H1 (cell line): Measurements from ENCODE around the gene ADGRL3. TPM values are rescaled to one million over a fixed set of nuclear protein-coding genes. Genes with fewer than 3 reads are reported as not detected.

ENCODE experiments used
- CTCF ChIA-PET: fragments of 300-600 bp; sonication (Branson Sonifier 250); formaldehyde crosslinking; loops from one replicate; lab custom pipeline; 2021; ENCODE audit not compliant: partially characterized antibody; lab: Charles Lee
- POLR2A ChIA-PET: fragments of 300-600 bp; sonication (Branson Sonifier 250); formaldehyde crosslinking; loops from one replicate; lab custom pipeline; 2021; ENCODE audit warnings: inconsistent platforms; ENCODE audit not compliant: partially characterized antibody; lab: Charles Lee
- DNase-seq, 2 experiments: peaks; one replicate each; pipeline versions ENCODE4 v3.0.0 to v3.0.0-alpha.2; 2010 to 2022; ENCODE audit warnings: low spot score in 2 of 2, low read depth in 1 of 2, mixed read lengths in 1 of 2
- FAIRE-seq: peaks from 2 replicates; lab custom pipeline; 2011; peaks lifted over from hg19 to GRCh38; lab: Jason Lieb, UNC
- H2AFZ ChIP-seq: 2 replicates; pipeline ENCODE4 v1.8.1; 2012; ENCODE audit warnings: low read length, inconsistent platforms
- H2AK5ac ChIP-seq: 2 replicates; pipeline ENCODE4 v1.6.1; 2013; ENCODE audit warnings: low read depth, low read length
- H2BK120ac ChIP-seq: replicated peaks from 2 replicates; pipeline ENCODE3; 2013; ENCODE audit warnings: low read depth, low read length, inconsistent platforms
- H2BK12ac ChIP-seq: 2 replicates; pipeline ENCODE4 v1.6.1; 2013; ENCODE audit warnings: low read depth, low read length
- H2BK15ac ChIP-seq: 2 replicates; pipeline ENCODE4 v1.6.1; 2013; ENCODE audit warnings: low read length
- H2BK20ac ChIP-seq: 2 replicates; pipeline ENCODE4 v1.6.1; 2013; ENCODE audit warnings: low read length
- H2BK5ac ChIP-seq: 2 replicates; pipeline ENCODE4 v1.6.1; 2013; ENCODE audit warnings: low read depth, low read length
- H3K14ac ChIP-seq: 2 replicates; pipeline ENCODE4 v1.6.1; 2013; ENCODE audit warnings: inconsistent platforms; ENCODE audit not compliant: insufficient read length
- H3K18ac ChIP-seq: 2 replicates; pipeline ENCODE4 v1.6.1; 2013; ENCODE audit warnings: low read length; ENCODE audit errors: extremely low read depth
- H3K23ac ChIP-seq: 2 replicates; pipeline ENCODE4 v1.6.1; 2013; ENCODE audit warnings: inconsistent platforms; ENCODE audit not compliant: insufficient read length
- H3K23me2 ChIP-seq: 2 replicates; pipeline ENCODE4 v1.6.1; 2013; ENCODE audit warnings: low read depth, low read length
- H3K27ac ChIP-seq: 2 replicates; pipeline ENCODE4 v1.6.1; 2011; ENCODE audit warnings: low read depth, low read length, inconsistent platforms
- H3K27me3 ChIP-seq, 4 experiments: replicated peaks in 1 of 4; 1 replicate in 1 of 4; 2 replicates in 3 of 4; pipeline versions ENCODE4 v1.6.1 to v1.8.1; 2011 to 2013; ENCODE audit warnings: low read length in 3 of 4, mild to moderate bottlenecking in 3 of 4, inconsistent platforms in 2 of 4, mixed read lengths in 2 of 4, moderate library complexity in 1 of 4; ENCODE audit not compliant: control insufficient read depth in 3 of 4, insufficient read depth in 3 of 4; ENCODE audit errors: extremely low read depth in 1 of 4
- H3K36me3 ChIP-seq, 4 experiments: 2 replicates each; pipeline versions ENCODE4 v1.6.1 to v1.8.1; 2011 to 2013; ENCODE audit warnings: mild to moderate bottlenecking in 4 of 4, low read length in 3 of 4, moderate library complexity in 2 of 4, control low read depth in 1 of 4, inconsistent platforms in 1 of 4; ENCODE audit not compliant: insufficient read depth in 4 of 4, control insufficient read depth in 2 of 4
- H3K4ac ChIP-seq: replicated peaks from 2 replicates; pipeline ENCODE3; 2013; ENCODE audit warnings: low read length, low read depth, mixed read lengths, inconsistent platforms; ENCODE audit not compliant: insufficient read length
- H3K4me1 ChIP-seq, 4 experiments: replicated peaks in 1 of 4; 1 replicate in 1 of 4; 2 replicates in 3 of 4; pipeline versions ENCODE4 v1.6.1 to v1.8.1; 2011 to 2013; ENCODE audit warnings: low read length in 3 of 4, inconsistent platforms in 2 of 4, mixed read lengths in 1 of 4; ENCODE audit not compliant: insufficient read depth in 4 of 4, control insufficient read depth in 3 of 4
- H3K4me2 ChIP-seq, 2 experiments: 2 replicates each; pipeline versions ENCODE4 v1.6.1 to v1.8.1; 2011 to 2013; ENCODE audit warnings: low read depth in 2 of 2, low read length in 2 of 2, control low read depth in 1 of 2, inconsistent platforms in 1 of 2, mild to moderate bottlenecking in 1 of 2; ENCODE audit not compliant: insufficient read depth in 1 of 2
- H3K4me3 ChIP-seq, 4 experiments: fragments of 200-600, 300-600 bp in 1 of 4; sonication (generic), shearing (Covaris generic), sonication (Bioruptor Twin) in 1 of 4; 2 replicates each; pipeline versions ENCODE4 v1.5.1 to v1.8.1; 2011 to 2016; ENCODE audit warnings: low read length in 4 of 4, low read depth in 3 of 4, control low read depth in 2 of 4, inconsistent platforms in 2 of 4, mild to moderate bottlenecking in 2 of 4, mixed read lengths in 1 of 4, moderate library complexity in 1 of 4; ENCODE audit not compliant: insufficient read depth in 2 of 4; ENCODE audit errors: extremely low read depth in 1 of 4
- H3K56ac ChIP-seq: replicated peaks from 2 replicates; pipeline ENCODE3; 2013; ENCODE audit warnings: low read depth, mild to moderate bottlenecking, mixed read lengths, low read length, inconsistent platforms; ENCODE audit not compliant: insufficient read length
- H3K79me1 ChIP-seq: 2 replicates; pipeline ENCODE4 v1.6.1; 2013; ENCODE audit warnings: low read depth, low read length, control low read depth
- H3K79me2 ChIP-seq, 2 experiments: 2 replicates each; pipeline versions ENCODE4 v1.6.1 to v1.8.1; 2012 to 2013; ENCODE audit warnings: low read length in 2 of 2, mild to moderate bottlenecking in 2 of 2, inconsistent platforms in 1 of 2; ENCODE audit not compliant: insufficient read depth in 2 of 2, control insufficient read depth in 1 of 2
- H3K9ac ChIP-seq, 4 experiments: replicated peaks in 1 of 4; 1 replicate in 1 of 4; 2 replicates in 3 of 4; pipeline versions ENCODE4 v1.6.1 to v1.8.1; 2011 to 2013; ENCODE audit warnings: low read depth in 3 of 4, low read length in 3 of 4, control low read depth in 2 of 4, mild to moderate bottlenecking in 2 of 4, moderate library complexity in 2 of 4, inconsistent platforms in 1 of 4; ENCODE audit errors: extremely low read depth in 1 of 4
- H3K9me3 ChIP-seq, 2 experiments: 2 replicates each; pipeline versions ENCODE4 v1.6.1 to v1.8.1; 2012 to 2013; ENCODE audit warnings: mild to moderate bottlenecking in 2 of 2, moderate library complexity in 2 of 2, control low read depth in 1 of 2, inconsistent platforms in 1 of 2, low read depth in 1 of 2, low read length in 1 of 2, mixed read lengths in 1 of 2; ENCODE audit not compliant: insufficient read depth in 2 of 2
- H4K20me1 ChIP-seq, 2 experiments: replicated peaks in 1 of 2; 2 replicates each; pipeline versions ENCODE3 to v1.8.1; 2011 to 2013; ENCODE audit warnings: inconsistent platforms in 2 of 2, low read length in 2 of 2, mild to moderate bottlenecking in 1 of 2; ENCODE audit not compliant: insufficient read depth in 2 of 2, control insufficient read depth in 1 of 2
- H4K5ac ChIP-seq: 2 replicates; pipeline ENCODE4 v1.6.1; 2013; ENCODE audit warnings: low read length, low read depth, mixed read lengths, inconsistent platforms; ENCODE audit not compliant: insufficient read length
- H4K8ac ChIP-seq: 2 replicates; pipeline ENCODE4 v1.8.0; 2013; ENCODE audit warnings: mild to moderate bottlenecking, moderate library complexity, low read length, inconsistent platforms; ENCODE audit not compliant: insufficient read depth; ENCODE audit errors: extremely low read depth
- H4K91ac ChIP-seq: replicated peaks from 2 replicates; pipeline ENCODE3; 2013; ENCODE audit warnings: low read length, mixed read lengths, inconsistent platforms; ENCODE audit not compliant: insufficient read length
- CEBPB ChIP-seq: IDR thresholded peaks from 2 replicates; pipeline ENCODE4 v1.6.1; 2012; ENCODE audit warnings: low read depth, low read length
- GABPA ChIP-seq: IDR thresholded peaks from 2 replicates; pipeline ENCODE4 v1.6.1; 2011; ENCODE audit warnings: mild to moderate bottlenecking, low read length, moderate library complexity, borderline replicate concordance; ENCODE audit not compliant: insufficient read depth
- JUND ChIP-seq: IDR thresholded peaks from 2 replicates; pipeline ENCODE4 v1.6.1; 2011; ENCODE audit warnings: mild to moderate bottlenecking, improper control_type of control experiment, low read length
- PHF8 ChIP-seq: fragments of 200-600 bp; sonication (generic); conservative IDR thresholded peaks from 2 replicates; pipeline ENCODE4 v1.7.1; 2012; ENCODE audit warnings: low read depth, mild to moderate bottlenecking, inconsistent platforms, low read length, moderate library complexity
- SAP30 ChIP-seq: fragments of 300-600 bp; sonication (generic); IDR thresholded peaks from 2 replicates; pipeline ENCODE4 v1.7.1; 2012; ENCODE audit warnings: low read length, moderate library complexity, mild to moderate bottlenecking, inconsistent platforms; ENCODE audit not compliant: insufficient read depth, insufficient replicate concordance
- SIX5 ChIP-seq: IDR thresholded peaks from 2 replicates; pipeline ENCODE4 v1.6.1; 2011; ENCODE audit warnings: mild to moderate bottlenecking, low read depth, low read length
- USF2 ChIP-seq: IDR thresholded peaks from 2 replicates; pipeline ENCODE4 v1.6.1; 2011; ENCODE audit warnings: low read length, improper control_type of control experiment
- ZNF274 ChIP-seq: IDR thresholded peaks from 2 replicates; pipeline ENCODE4 v1.7.0; 2012; ENCODE audit warnings: low read length, borderline replicate concordance; ENCODE audit errors: extremely low read depth
- WGBS, 2 experiments: shearing (Covaris generic) in 1 of 2; methylation state at CpG; one replicate each; pipeline versions ENCODE4 v1.1.6 to v1.1.7; 2013 to 2015; ENCODE audit warnings: low lambda C conversion rate in 2 of 2, mixed read lengths in 2 of 2, inconsistent platforms in 1 of 2, low coverage in 1 of 2, missing lambda C conversion rate in 1 of 2; ENCODE audit not compliant: insufficient replicate concordance in 2 of 2, insufficient coverage in 1 of 2, insufficient read length in 1 of 2; ENCODE audit errors: extremely low coverage in 1 of 2, missing lambda C conversion rate in 1 of 2; 5-methylcytosine and 5-hydroxymethylcytosine counted together
- polyA plus RNA-seq, 7 experiments: library from polyadenylated mRNA; depleted of rRNA in 3 of 7; stranded (reverse) in 5 of 7; unstranded in 2 of 7; fragments of >200 nt in 5 of 7; fragments of 200-250 nt in 2 of 7; gene quantifications; 1 replicate in 5 of 7; 2 replicates in 1 of 7; 4 replicates in 1 of 7; pipeline versions ENCODE4 v1.2.1 to v1.2.3, GENCODE V29; 2011 to 2013; ENCODE audit warnings: missing spikeins in 2 of 7, mixed read lengths in 2 of 7
- total RNA-seq: library from RNA; stranded (reverse); fragmentation: NEBNext Ultra II Directional; extraction: Animal tissue kit (Norgen Biotek cat#: 25700); gene quantifications from 2 replicates; pipeline ENCODE4 v1.2.1, GENCODE V29; 2021

Gene ADGRL3
- total and polyA plus RNA-seq, 2 of the 8 experiments (the other 6 are each of a cell fraction or from before 2014, with no cell fraction given): 6.6 to 13.0 TPM

DNA sequence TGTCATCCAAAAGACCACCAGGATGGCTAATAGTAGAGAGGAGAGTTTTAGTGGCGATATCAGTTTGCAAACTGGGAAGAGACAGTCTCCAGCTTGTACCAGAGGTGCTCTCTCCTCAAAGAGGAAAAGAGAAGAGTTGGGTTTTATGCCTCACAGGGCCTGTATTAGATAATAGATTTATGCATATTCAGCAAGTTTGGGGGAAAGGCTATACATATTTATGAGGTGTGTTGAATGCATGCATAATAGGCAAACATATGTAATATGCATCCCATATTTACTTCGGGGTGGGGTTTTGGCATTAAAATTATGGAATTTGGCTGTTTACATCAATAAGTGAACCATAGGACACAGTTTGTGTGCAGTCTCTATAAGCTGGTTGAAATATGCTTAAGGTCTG is 22.8 kb upstream of the ADGRL3 start:
- H3K79me2 ChIP-seq: no peaks in the 10 kb centered on the region
- H4K20me1 ChIP-seq: no peaks in the 10 kb centered on the region
- H3K14ac ChIP-seq: no peak overlapping the region
- no peak overlapping the region for H2BK15ac ChIP-seq
- H3K56ac ChIP-seq: no peak overlapping the region
- DNase-seq (no peak), FAIRE-seq (no peak)
- H4K91ac ChIP-seq: no peak overlapping the region
- H3K4ac ChIP-seq: no peak overlapping the region
- no peaks in the 10 kb centered on the region for H3K27me3 ChIP-seq
- H2AFZ ChIP-seq: no peak overlapping the region
- no peak overlapping the region for H3K4me2 ChIP-seq
- TF ChIP-seq USF2 (no peak), PHF8 (no peak), JUND (no peak), CEBPB (no peak), ZNF274 (no peak), SIX5 (no peak), SAP30 (no peak), GABPA (no peak)
- H3K9me3 ChIP-seq: no peaks in the 10 kb centered on the region
- WGBS, 2 experiments: 89% methylated on average over 2 of the region's 2 CpGs; no CpG with 5 or more reads in 1 of the 2 experiments
- no peak overlapping the region for H3K18ac ChIP-seq
- H4K5ac ChIP-seq: no peak overlapping the region
- no peak overlapping the region for H3K9ac ChIP-seq
- no peaks in the 10 kb centered on the region for H3K4me1 ChIP-seq
- no peak overlapping the region for H2BK20ac ChIP-seq
- CTCF ChIA-PET: interaction anchor here (0.6 kb wide), 1 partner anchor 129 kb away, joined by 3 read pairs; no protein-coding TSS in a partner anchor
- H2AK5ac ChIP-seq: no peak overlapping the region
- no peaks in the 10 kb centered on the region for H3K23me2 ChIP-seq
- H3K4me3 ChIP-seq: no peak overlapping the region
- POLR2A ChIA-PET: no interaction called here
- no peak overlapping the region for H2BK5ac ChIP-seq
- no peak overlapping the region for H3K27ac ChIP-seq
- H2BK120ac ChIP-seq: no peak overlapping the region
- H2BK12ac ChIP-seq: no peak overlapping the region
- H3K23ac ChIP-seq: no peak overlapping the region
- H4K8ac ChIP-seq: no peak overlapping the region
- no peaks in the 10 kb centered on the region for H3K79me1 ChIP-seq
- H3K36me3 ChIP-seq: no peaks in the 10 kb centered on the region
